Sigmoid colon (tissue), 7 donors: Measurements from ENCODE around the gene TENT4A. TPM values are rescaled to one million over a fixed set of nuclear protein-coding genes. Genes with fewer than 3 reads are reported as not detected.

Experiments used
- DNase-seq: peaks from one replicate; pipeline ENCODE4 v3.0.0-alpha.2; 2019
- H3K27ac ChIP-seq, 4 donors: fragments of 200-600 bp; sonication (generic); one replicate each; pipeline ENCODE4 v1.5.1; 2016 to 2019; ENCODE audit warnings: mild to moderate bottlenecking in 1 of 4
- H3K27me3 ChIP-seq, 3 donors: fragments of 200-600 bp; sonication (generic); one replicate each; pipeline ENCODE4 v1.5.1; 2019; ENCODE audit warnings: mild to moderate bottlenecking in 1 of 3
- H3K36me3 ChIP-seq, 4 donors: fragments of 200-600 bp; sonication (generic); one replicate each; pipeline ENCODE4 v1.5.1; 2016 to 2019
- H3K4me1 ChIP-seq, 4 donors: fragments of 200-600 bp; sonication (generic); one replicate each; pipeline ENCODE4 v1.5.1; 2017 to 2019
- H3K4me3 ChIP-seq, 4 donors: fragments of 200-600 bp; sonication (generic); one replicate each; pipeline ENCODE4 v1.5.1; 2017 to 2019; ENCODE audit warnings: mild to moderate bottlenecking in 2 of 4, moderate library complexity in 1 of 4
- H3K9me3 ChIP-seq, 4 donors: fragments of 200-600 bp in 3 of 4; sonication (generic) in 3 of 4; one replicate each; pipeline versions ENCODE4 v1.5.1 to v1.6.1; 2013 to 2019
- EP300 ChIP-seq, 4 donors: sonication (generic); formaldehyde crosslinking; IDR thresholded peaks; one replicate each; pipeline ENCODE4 v1.6.1; 2017; ENCODE audit warnings: antibody characterized with exemption in 4 of 4
- POLR2A ChIP-seq, 2 donors: fragments of 450-650 bp; IDR thresholded peaks; one replicate each; pipeline ENCODE4 v1.6.1; 2016; ENCODE audit warnings: antibody characterized with exemption in 2 of 2, mild to moderate bottlenecking in 2 of 2, moderate library complexity in 2 of 2
- POLR2AphosphoS5 ChIP-seq, 4 donors: sonication (generic); formaldehyde crosslinking; IDR thresholded peaks; one replicate each; pipeline ENCODE4 v1.6.1; 2017; ENCODE audit warnings: antibody characterized with exemption in 4 of 4
- WGBS, 2 donors: extraction: QIAGEN DNeasy Blood & Tissue Kit; methylation state at CpG; one replicate each; pipeline ENCODE4 v1.1.7; 2013; 5-methylcytosine and 5-hydroxymethylcytosine counted together
- intact Hi-C: fragments of 100-400 bp; cut with DNase I; formaldehyde crosslinking; loops from one replicate; pipeline ENCODE4 v1.15.1; 2023
- polyA plus RNA-seq, 3 donors: library from polyadenylated mRNA; stranded (reverse); fragments of 200-250 nt; gene quantifications; one replicate each; pipeline ENCODE4 v1.2.3, GENCODE V29; 2013
- total RNA-seq, 4 donors: library from RNA; depleted of rRNA; stranded (reverse); fragments of >200 nt; gene quantifications; one replicate each; pipeline ENCODE4 v1.1.0, GENCODE V29; 2016
- TF ChIP-seq, protein P1 (sequence below), 4 experiments: fragments of 450-650 bp in 3 of 4; fragments of 200-600 bp in 1 of 4; IDR thresholded peaks; one replicate each; pipeline ENCODE4 v1.5.1; 2016 to 2019; ENCODE audit warnings: antibody characterized with exemption in 4 of 4, mild to moderate bottlenecking in 3 of 4, moderate library complexity in 2 of 4
- donor health status: healthy with polysubstance abuse.
- donor health status: Bipolar disorder and iron deficiency.
- donor health status: healthy.

The TENT4A gene
- total and polyA plus RNA-seq, 7 donors = 3.0 to 27.4 (median 14.6) TPM

- Histone ChIP-seq H3K9me3 (peaks cover 0 to 6% (median 0%) of the 10 kb centered on the region in 4 donors), H3K27me3 (peaks cover 0 to 2% (median 0%) of the 10 kb centered on the region in 3 donors), H3K27ac (no peak overlapping the region), H3K36me3 (peaks cover 0 to 5% (median 0%) of the 10 kb centered on the region in 4 donors), H3K4me1 (no peaks in the 10 kb centered on the region), H3K4me3 (no peak overlapping the region)
- intact Hi-C loops = no loop called here
- no peak for DNase-seq
- WGBS, 2 donors = 62 to 73% methylated on average over 2 of the region's 2 CpGs
- TF ChIP-seq EP300 (IDR thresholded peaks at IDR 0.05) = no peak
- TF ChIP-seq, protein P1, sequence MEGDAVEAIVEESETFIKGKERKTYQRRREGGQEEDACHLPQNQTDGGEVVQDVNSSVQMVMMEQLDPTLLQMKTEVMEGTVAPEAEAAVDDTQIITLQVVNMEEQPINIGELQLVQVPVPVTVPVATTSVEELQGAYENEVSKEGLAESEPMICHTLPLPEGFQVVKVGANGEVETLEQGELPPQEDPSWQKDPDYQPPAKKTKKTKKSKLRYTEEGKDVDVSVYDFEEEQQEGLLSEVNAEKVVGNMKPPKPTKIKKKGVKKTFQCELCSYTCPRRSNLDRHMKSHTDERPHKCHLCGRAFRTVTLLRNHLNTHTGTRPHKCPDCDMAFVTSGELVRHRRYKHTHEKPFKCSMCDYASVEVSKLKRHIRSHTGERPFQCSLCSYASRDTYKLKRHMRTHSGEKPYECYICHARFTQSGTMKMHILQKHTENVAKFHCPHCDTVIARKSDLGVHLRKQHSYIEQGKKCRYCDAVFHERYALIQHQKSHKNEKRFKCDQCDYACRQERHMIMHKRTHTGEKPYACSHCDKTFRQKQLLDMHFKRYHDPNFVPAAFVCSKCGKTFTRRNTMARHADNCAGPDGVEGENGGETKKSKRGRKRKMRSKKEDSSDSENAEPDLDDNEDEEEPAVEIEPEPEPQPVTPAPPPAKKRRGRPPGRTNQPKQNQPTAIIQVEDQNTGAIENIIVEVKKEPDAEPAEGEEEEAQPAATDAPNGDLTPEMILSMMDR (IDR thresholded peaks at IDR 0.05) = no peak
These were observed 36.5 kb upstream of the TENT4A start for GRCh38 chr5:6676702-6677101.

GRCh38 chr5:6678385-6678784, 34.8 kb upstream of the TENT4A start:
- peaks cover 0 to 6% (median 0%) of the 10 kb centered on the region in 4 donors for H3K9me3 ChIP-seq
- peaks cover 0 to 9% (median 0%) of the 10 kb centered on the region in 3 donors for H3K27me3 ChIP-seq
- H3K36me3 ChIP-seq = no peaks in the 10 kb centered on the region
- intact Hi-C loops = no loop called here
- TF ChIP-seq EP300 (IDR thresholded peaks at IDR 0.05) = no peak
- TF ChIP-seq, protein P1 (IDR thresholded peaks at IDR 0.05) = no peak
- no peaks in the 10 kb centered on the region for H3K4me1 ChIP-seq
- 77 to 80% methylated on average over 1 of the region's 1 CpG for WGBS, 2 donors
- DNase-seq = no peak
- H3K27ac ChIP-seq = no peak overlapping the region
- H3K4me3 ChIP-seq = no peak overlapping the region

GRCh38 chr5:6680922-6681321, 32.3 kb upstream of the TENT4A start:
- Histone ChIP-seq H3K27me3 (peaks cover 0 to 9% (median 0%) of the 10 kb centered on the region in 3 donors), H3K4me1 (no peaks in the 10 kb centered on the region), H3K9me3 (peaks cover 0 to 6% (median 0%) of the 10 kb centered on the region in 4 donors), H3K27ac (no peak overlapping the region), H3K36me3 (no peaks in the 10 kb centered on the region), H3K4me3 (no peak overlapping the region)
- intact Hi-C loops = no loop called here
- no peak for DNase-seq
- 61 to 64% methylated on average over 6 of the region's 6 CpGs for WGBS, 2 donors
- TF ChIP-seq EP300 (IDR thresholded peaks at IDR 0.05) (no peak), POLR2A (IDR thresholded peaks at IDR 0.05) (no peak), POLR2AphosphoS5 (IDR thresholded peaks at IDR 0.05) (no peak)
- TF ChIP-seq, protein P1 (IDR thresholded peaks at IDR 0.05) = no peak

- H3K36me3 ChIP-seq = no peaks in the 10 kb centered on the region
- intact Hi-C loops = no loop called here
- no peak overlapping the region for H3K4me3 ChIP-seq
- peaks cover 0 to 1% (median 0%) of the 10 kb centered on the region in 4 donors for H3K4me1 ChIP-seq
- H3K27ac ChIP-seq = no peak overlapping the region
- DNase-seq = no peak
- TF ChIP-seq EP300 (IDR thresholded peaks at IDR 0.05) (no peak), POLR2A (IDR thresholded peaks at IDR 0.05) (no peak), POLR2AphosphoS5 (IDR thresholded peaks at IDR 0.05) (no peak)
- H3K9me3 ChIP-seq = peaks cover 0 to 6% (median 0%) of the 10 kb centered on the region in 4 donors
- peaks cover 0 to 9% (median 0%) of the 10 kb centered on the region in 3 donors for H3K27me3 ChIP-seq
- WGBS, 2 donors = 42 to 44% methylated on average over 2 of the region's 2 CpGs
These were observed 31.6 kb upstream of the TENT4A start for GRCh38 chr5:6681682-6682081.

DNA sequence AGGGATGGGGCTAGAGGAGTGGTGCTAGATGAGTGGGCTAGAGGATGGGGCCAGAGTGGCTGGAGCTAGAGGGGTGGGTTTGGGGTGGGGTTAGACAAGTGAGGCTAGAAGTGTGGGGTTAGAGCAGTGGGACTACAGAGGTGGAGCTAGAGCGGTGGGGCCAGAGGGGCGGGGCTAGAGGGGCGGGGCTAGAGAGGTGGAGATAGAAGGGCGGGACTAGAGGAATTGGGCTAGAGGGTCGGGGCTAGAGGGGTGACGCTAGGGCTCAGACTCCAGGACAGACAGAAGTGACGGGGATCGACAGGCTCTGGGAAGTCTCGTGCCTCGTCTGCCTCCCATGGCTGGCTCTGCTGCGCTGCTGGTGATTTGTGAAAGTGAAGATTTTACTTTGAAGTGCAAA, 31.0 kb upstream of the TENT4A start:
- Histone ChIP-seq H3K36me3 (no peaks in the 10 kb centered on the region), H3K4me3 (no peak overlapping the region), H3K4me1 (peaks cover 0 to 7% (median 0%) of the 10 kb centered on the region in 4 donors), H3K27ac (no peak overlapping the region), H3K27me3 (peaks cover 0 to 9% (median 0%) of the 10 kb centered on the region in 3 donors), H3K9me3 (peaks cover 0 to 6% (median 0%) of the 10 kb centered on the region in 4 donors)
- intact Hi-C loops = no loop called here
- TF ChIP-seq, protein P1 (IDR thresholded peaks at IDR 0.05) = no peak
- TF ChIP-seq POLR2AphosphoS5 (IDR thresholded peaks at IDR 0.05) (no peak), EP300 (IDR thresholded peaks at IDR 0.05) (no peak), POLR2A (IDR thresholded peaks at IDR 0.05) (no peak)
- DNase-seq = no peak
- 45 to 77% methylated on average over 11 of the region's 11 CpGs for WGBS, 2 donors
